GM19351 (cell line): Measurements from ENCODE around the gene ARSK.
A peak's percentile ranks its signal among the peaks of the same experiment; 100 is the strongest.

ENCODE experiments used
- ATAC-seq: cut with Tn5 transposase; IDR thresholded peaks from one replicate; pipeline ENCODE4 v1.9.1; 2021; ENCODE audit warnings: mild to moderate bottlenecking, moderate library complexity; ENCODE audit not compliant: unreplicated experiment

ARSK gene

GRCh38 chr5:95554647-95555548 lies at the start of gene ARSK, which contains the start of gene SKIC3:
TSS of gene ARSK (plus strand) at chr5:95555101. CDS start at chr5:95555279, 178 bp downstream.
TSS of gene SKIC3 (minus strand) at chr5:95554977. CDS start at chr5:95547150, 7,827 bp downstream.
- ATAC-seq = peak; percentile 85

- ATAC-seq = no peak
These were observed 46.4 kb upstream of the ARSK start for GRCh38 chr5:95508550-95508949.

- no peak for ATAC-seq
These were observed 43.3 kb upstream of the ARSK start for GRCh38 chr5:95511606-95512005.

- no peak for ATAC-seq
These were observed 36.5 kb upstream of the ARSK start for GRCh38 chr5:95518417-95518816.

GRCh38 chr5:95519151-95519550 lies 35.8 kb upstream of the ARSK start:
- ATAC-seq = no peak

GRCh38 chr5:95519681-95520080 lies 35.2 kb upstream of the ARSK start:
- ATAC-seq = no peak

- no peak for ATAC-seq
These were observed 34.7 kb upstream of the ARSK start for GRCh38 chr5:95520206-95520605.

GRCh38 chr5:95524423-95524822 lies 30.5 kb upstream of the ARSK start:
- no peak for ATAC-seq

GRCh38 chr5:95526871-95527270 lies 28.0 kb upstream of the ARSK start:
- no peak for ATAC-seq

GRCh38 chr5:95528565-95528964 lies 26.3 kb upstream of the ARSK start:
- no peak for ATAC-seq

GRCh38 chr5:95530416-95530815 lies 24.5 kb upstream of the ARSK start:
- no peak for ATAC-seq

GRCh38 chr5:95531491-95531890 lies 23.4 kb upstream of the ARSK start:
- peak; percentile 42 for ATAC-seq

GRCh38 chr5:95532415-95532814 lies 22.5 kb upstream of the ARSK start:
- no peak for ATAC-seq

GRCh38 chr5:95533106-95533505 lies 21.8 kb upstream of the ARSK start:
- no peak for ATAC-seq

- ATAC-seq = no peak
These were observed 21.1 kb upstream of the ARSK start for GRCh38 chr5:95533761-95534160.

- ATAC-seq = no peak
These were observed 17.4 kb upstream of the ARSK start for GRCh38 chr5:95537501-95537900.

GRCh38 chr5:95543017-95543705 lies 11.7 kb upstream of the ARSK start:
- ATAC-seq = no peak

- ATAC-seq = no peak
These were observed 5.9 kb upstream of the ARSK start for GRCh38 chr5:95549030-95549429.

- ATAC-seq = peak; percentile 32
These were observed 612 bp upstream of the ARSK start for GRCh38 chr5:95554331-95554646.

GRCh38 chr5:95555553-95555952 lies 652 bp downstream of the ARSK start:
- ATAC-seq = no peak

- no peak for ATAC-seq
These were observed 2.9 kb downstream of the ARSK start for GRCh38 chr5:95557841-95558240.

- no peak for ATAC-seq
These were observed 7.4 kb downstream of the ARSK start for GRCh38 chr5:95562282-95562681.
